ENCODE results near the gene DIABLO. TPM values are rescaled to one million over a fixed set of nuclear protein-coding genes. Genes with fewer than 3 reads are reported as not detected.

DIABLO gene
- total RNA-seq, 1 experiment from 2014 or later: 74.6 TPM

- no peak for TF ChIP-seq CTCF (conservative IDR thresholded peaks at IDR 0.05)
- no peaks in the 10 kb centered on the region for H3K4me1 ChIP-seq (ENCODE audit: insufficient read depth, low read length)
- no peak overlapping the region for H3T11ph ChIP-seq (ENCODE audit: low read length)
- H3K79me1 ChIP-seq (ENCODE audit: insufficient read depth, low read depth, low read length, poor library complexity, severe bottlenecking): no peaks in the 10 kb centered on the region
- no peak overlapping the region for H2BK15ac ChIP-seq (ENCODE audit: low read depth, low read length)
- no peak overlapping the region for H3K56ac ChIP-seq (ENCODE audit: insufficient read length, low read depth, low read length)
- Mint-ChIP-seq H3K27me3 (ENCODE audit: low read depth) (no peaks in the 10 kb centered on the region; the same call in 1 of the 2 replicates), H3K9me3 (no peaks in the 10 kb centered on the region), H3K4me3 (no peak overlapping the region), H3K27ac (no peak overlapping the region), H3K36me3 (ENCODE audit: insufficient read depth in 1 of 3, low read depth in 3 of 3) (no peaks in the 10 kb centered on the region), H3K4me1 (peaks cover 5 to 6% of the 10 kb centered on the region in 2 experiments; a peak in 2 of 4 replicates)
- H4K91ac ChIP-seq (ENCODE audit: insufficient read length, low read depth, low read length): no peak overlapping the region
- 100% methylated on average over 1 of the region's 3 CpGs for WGBS (ENCODE audit: extremely low coverage, insufficient read length, low lambda C conversion rate)
- H3K9me3 ChIP-seq (ENCODE audit: control insufficient read depth, low read depth, low read length): no peaks in the 10 kb centered on the region
- H4K8ac ChIP-seq (replicated peaks; ENCODE audit: insufficient read length, low read depth, low read length): no peak overlapping the region
- H2BK20ac ChIP-seq (ENCODE audit: low read depth, low read length, poor library complexity, severe bottlenecking): no peak overlapping the region
- H3K79me2 ChIP-seq (ENCODE audit: insufficient read depth, low read length): no peaks in the 10 kb centered on the region
- H2BK120ac ChIP-seq (ENCODE audit: low read depth, low read length, poor library complexity, severe bottlenecking): no peak overlapping the region
- no peak for DNase-seq
- no peak overlapping the region for H3K4me2 ChIP-seq (ENCODE audit: insufficient read depth, insufficient read length, low read length)
- H3K23ac ChIP-seq (ENCODE audit: insufficient read length, low read depth, low read length): no peak overlapping the region
- H3K27ac ChIP-seq (ENCODE audit: insufficient read length, low read depth, low read length): no peak overlapping the region
- no peak overlapping the region for H3K9ac ChIP-seq (ENCODE audit: extremely low read depth, insufficient read length, low read length)
- H2AFZ ChIP-seq (ENCODE audit: low read length): no peak overlapping the region
- no peak overlapping the region for H2BK5ac ChIP-seq (ENCODE audit: insufficient read length, low read length)
- H2AK5ac ChIP-seq (ENCODE audit: insufficient read length, low read length): no peak overlapping the region
- H4K20me1 ChIP-seq (ENCODE audit: control insufficient read depth, insufficient read depth, insufficient read length): no peaks in the 10 kb centered on the region
- no peak overlapping the region for H4K5ac ChIP-seq (ENCODE audit: insufficient read length, low read depth, low read length)
- H3K18ac ChIP-seq (ENCODE audit: insufficient read length, low read depth, low read length): no peak overlapping the region
- H3K4ac ChIP-seq (ENCODE audit: low read depth, low read length): no peak overlapping the region
- H3K27me3 ChIP-seq (ENCODE audit: insufficient read depth, low read length): no peaks in the 10 kb centered on the region
- no peaks in the 10 kb centered on the region for H3K23me2 ChIP-seq (ENCODE audit: insufficient read length, low read depth, low read length, poor library complexity, severe bottlenecking)
- H3K14ac ChIP-seq (ENCODE audit: insufficient read depth, low read length): no peak overlapping the region
- no peak overlapping the region for H2BK12ac ChIP-seq (ENCODE audit: insufficient read length, low read depth, low read length)
These were observed 57.4 kb downstream of the DIABLO start for GRCh38 chr12:122168492-122168891.
